GM19240 (cell line): ENCODE results near the gene SCARF1.
"Not testable (repeated sequence)": the region's sequence is repeated elsewhere in the genome, so short reads cannot be mapped to it uniquely, and the experiment has no call there.

Experiments used
- DNase-seq: peaks from one replicate; pipeline ENCODE4 v3.0.0; 2011; ENCODE audit warnings: low spot score; ENCODE audit not compliant: insufficient read length

SCARF1 gene

GRCh38 chr17:1645207-1646171, at the start of gene SCARF1:
TSS of gene SCARF1 (minus strand) at chr17:1645732. CDS start at chr17:1645697, 35 bp downstream.
- DNase-seq = no peak

- no peak for DNase-seq
Measured at GRCh38 chr17:1693339-1693738, 47.8 kb upstream of the SCARF1 start.

- no peak for DNase-seq
Measured at GRCh38 chr17:1690544-1691221, 45.2 kb upstream of the SCARF1 start.

GRCh38 chr17:1688405-1688804, 42.9 kb upstream of the SCARF1 start:
- not testable (repeated sequence) for DNase-seq

- DNase-seq = no peak
Measured at GRCh38 chr17:1686086-1686485, 40.6 kb upstream of the SCARF1 start.

GRCh38 chr17:1684378-1685189, 39.1 kb upstream of the SCARF1 start, which contains the start of gene PRPF8:
TSS of gene PRPF8 (minus strand) at chr17:1684867. CDS start at chr17:1684571, 296 bp downstream.
- peak; percentile 100 for DNase-seq

GRCh38 chr17:1683459-1683858, 37.9 kb upstream of the SCARF1 start:
- DNase-seq = no peak

GRCh38 chr17:1676401-1676800, 30.9 kb upstream of the SCARF1 start:
- DNase-seq = no peak

- DNase-seq = no peak
Measured at GRCh38 chr17:1673041-1673785, 27.7 kb upstream of the SCARF1 start.

- not testable (repeated sequence) for DNase-seq
Measured at GRCh38 chr17:1663934-1664333, 18.4 kb upstream of the SCARF1 start.

GRCh38 chr17:1661045-1661444, 15.5 kb upstream of the SCARF1 start:
- DNase-seq = no peak

- DNase-seq = no peak
Measured at GRCh38 chr17:1658100-1658499, 12.6 kb upstream of the SCARF1 start.

- DNase-seq = no peak
Measured at GRCh38 chr17:1653735-1654134, 8.2 kb upstream of the SCARF1 start.

GRCh38 chr17:1652794-1653193, 7.3 kb upstream of the SCARF1 start:
- DNase-seq = not testable (repeated sequence)

- DNase-seq = no peak
Measured at GRCh38 chr17:1651559-1651844, 6.0 kb upstream of the SCARF1 start.

GRCh38 chr17:1650731-1651558, 5.4 kb upstream of the SCARF1 start:
- no peak for DNase-seq

GRCh38 chr17:1649844-1650501, 4.4 kb upstream of the SCARF1 start, which contains the start of gene RILP:
TSS of gene RILP (minus strand) at chr17:1649866. CDS start at chr17:1649804, 62 bp downstream.
- DNase-seq = no peak

- peak; percentile 88 for DNase-seq
Measured at GRCh38 chr17:1648963-1649843, 3.7 kb upstream of the SCARF1 start.
